DLD1 (cell line): Measurements from ENCODE around the gene HHLA2.

Experiments used
- in situ Hi-C: cut with HindIII; loops from 2 replicates; pipeline ENCODE4 v1.10.0; 2017; ENCODE audit warnings: low sequenced_read_pairs

The HHLA2 gene

DNA sequence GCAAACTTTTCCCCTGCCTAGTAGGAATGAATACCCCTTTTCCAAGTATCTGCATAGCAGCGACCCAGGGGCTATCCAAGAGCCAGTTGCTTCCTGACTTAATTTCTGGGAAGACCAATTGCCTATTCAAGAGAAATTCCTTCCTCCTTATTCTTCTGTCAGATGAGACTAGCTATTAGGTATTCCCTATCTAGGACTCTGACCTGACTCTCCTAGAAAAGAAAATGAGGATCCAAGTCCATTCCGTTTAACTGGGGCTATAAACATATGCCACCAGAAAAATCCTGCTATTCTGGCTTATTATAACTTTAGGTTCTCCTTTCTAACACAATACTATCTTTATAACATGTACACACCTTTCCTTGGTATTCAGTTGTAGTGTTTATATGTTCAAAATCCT lies 1.7 kb downstream of the HHLA2 start:
- in situ Hi-C loops, result no loop called here

DNA sequence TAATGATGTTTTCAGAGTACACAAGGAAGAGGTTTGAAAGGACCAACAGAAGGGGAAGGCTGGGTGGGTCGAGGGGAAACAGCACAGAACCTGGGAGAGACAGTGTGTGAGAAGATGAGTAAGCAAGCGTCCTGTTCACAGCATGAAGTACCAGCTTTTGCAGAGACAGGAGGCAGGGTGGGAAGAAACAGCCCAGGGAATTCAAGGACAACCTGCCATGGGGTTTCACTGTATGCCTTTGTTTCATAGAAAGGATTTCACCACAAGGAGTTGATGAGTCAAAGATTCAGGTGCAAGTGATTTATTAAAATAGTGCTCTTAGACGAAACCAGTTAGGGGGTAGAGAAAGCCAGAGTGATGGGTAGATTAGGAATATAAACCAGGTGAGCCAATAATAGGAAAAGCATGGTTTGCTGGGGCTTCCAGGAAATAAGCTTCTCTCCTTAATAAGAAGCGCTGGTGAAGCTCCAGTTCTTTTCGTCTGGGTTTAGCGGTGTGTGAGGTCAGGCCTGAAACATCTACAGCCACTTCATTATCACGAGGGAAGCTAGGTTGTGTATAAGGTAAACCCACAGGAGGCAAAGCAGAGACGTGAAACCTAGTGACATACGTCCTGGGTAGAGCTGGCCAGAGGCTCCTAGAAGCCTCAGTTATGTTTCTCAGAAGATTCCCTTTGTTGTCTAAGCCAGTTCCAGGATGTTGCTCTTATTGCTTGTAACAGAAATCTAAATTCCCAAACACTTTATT lies 3.9 kb downstream of the HHLA2 start:
- in situ Hi-C loops, result no loop called here

DNA sequence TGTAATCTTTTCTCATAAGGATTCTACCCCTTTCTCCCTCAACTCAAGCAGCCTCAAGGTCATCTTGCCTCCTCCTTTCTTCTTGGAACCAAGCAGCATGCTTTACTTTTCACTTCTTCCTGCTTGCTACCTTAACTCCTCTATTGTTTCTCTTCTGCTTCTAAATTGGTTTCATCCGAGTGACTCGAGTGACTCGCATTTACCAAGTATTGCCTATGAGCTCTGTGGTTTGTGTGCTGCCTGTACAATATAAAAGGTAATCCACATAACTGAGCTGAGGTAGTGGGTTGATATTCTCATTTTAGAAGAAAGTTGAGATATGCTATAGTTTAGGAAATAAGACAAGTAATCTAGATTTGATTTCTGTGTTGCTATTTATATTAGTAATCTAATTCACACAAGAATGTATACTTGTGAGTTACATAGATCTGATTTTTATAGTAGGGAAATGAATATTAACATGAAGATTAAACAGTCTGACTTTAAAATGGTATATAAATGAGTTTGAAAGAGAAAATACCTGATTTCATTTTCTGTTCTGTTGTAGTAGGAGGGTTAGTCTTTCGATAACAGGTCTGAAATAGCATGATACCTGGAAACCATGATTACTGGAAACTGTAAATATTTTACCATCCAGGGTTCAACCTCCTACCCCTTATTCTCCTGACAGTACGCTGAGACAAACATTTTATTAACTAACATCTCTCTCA lies 5.5 kb downstream of the HHLA2 start:
- in situ Hi-C loops, result no loop called here

DNA sequence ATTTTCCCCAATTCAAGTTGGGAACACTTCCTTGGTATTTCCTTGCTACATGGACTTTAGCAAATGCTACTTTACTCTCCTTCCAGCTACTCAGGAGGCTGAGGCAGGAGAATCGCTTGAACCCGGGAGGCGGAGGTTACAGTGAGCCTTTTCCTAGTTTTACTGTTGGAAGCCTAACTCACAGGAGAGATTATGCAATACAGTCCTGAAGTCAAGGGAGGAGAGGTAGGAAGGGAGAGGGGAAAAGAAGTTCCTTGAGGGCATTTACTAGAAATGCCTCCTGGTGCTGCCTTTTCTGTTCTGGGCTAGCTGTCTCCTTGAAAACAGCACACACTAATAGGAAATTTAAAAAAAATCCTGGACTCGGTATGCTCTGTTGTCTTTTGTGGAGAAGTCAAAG lies 6.2 kb downstream of the HHLA2 start:
- in situ Hi-C loops, result no loop called here

DNA sequence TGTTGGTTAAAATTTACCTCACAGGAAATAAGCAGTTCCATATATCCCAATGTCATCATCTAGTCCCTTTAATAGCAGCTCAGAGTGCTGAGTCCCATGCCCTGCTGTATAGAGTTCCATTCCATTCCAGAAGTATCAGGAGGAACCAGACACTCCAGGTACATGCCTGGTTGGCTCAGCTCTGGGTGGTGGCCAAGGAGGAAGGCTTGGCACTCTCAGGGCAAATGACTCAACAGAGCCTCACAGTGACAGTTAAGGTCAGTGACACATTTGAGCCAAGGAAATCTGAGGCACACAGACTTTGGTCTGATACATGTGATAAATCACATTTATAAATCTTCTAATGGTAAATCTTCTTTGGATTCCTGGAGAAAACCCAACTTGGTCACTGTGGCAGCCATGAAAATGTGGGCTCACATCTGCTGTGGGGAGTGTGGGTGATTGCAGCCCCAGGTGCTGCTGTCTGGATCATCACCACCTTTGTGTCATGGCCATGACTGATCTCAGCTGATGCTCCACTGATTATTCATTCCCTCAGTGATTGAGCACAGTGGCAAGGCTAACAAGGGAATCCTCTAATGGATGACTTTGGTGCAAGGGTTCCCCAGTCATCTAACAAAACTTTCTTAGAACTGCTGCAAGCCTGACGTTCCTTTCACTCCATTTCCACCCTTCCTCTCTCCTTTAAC lies 9.3 kb downstream of the HHLA2 start:
- in situ Hi-C loops, result no loop called here

DNA sequence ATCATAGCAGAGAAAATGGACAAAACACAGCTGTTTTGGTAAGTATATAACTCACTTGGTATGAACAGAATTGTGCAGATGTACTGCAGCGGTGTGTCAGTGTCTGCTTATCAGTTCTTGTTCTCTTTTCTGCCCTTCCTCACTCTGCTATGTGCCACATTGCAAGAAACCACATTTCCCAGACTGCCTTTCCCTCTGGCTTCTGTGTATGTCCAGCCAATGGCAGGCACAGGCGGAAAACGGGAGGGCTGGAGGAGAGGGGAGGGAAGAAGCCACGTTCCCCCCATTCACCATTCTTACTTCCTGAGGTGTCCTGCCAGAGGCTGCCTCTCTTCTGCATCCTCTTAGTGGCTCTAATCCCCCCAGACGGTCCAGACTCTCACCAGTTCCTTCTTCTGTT lies 15.4 kb downstream of the HHLA2 start:
- in situ Hi-C loops, result no loop called here

DNA sequence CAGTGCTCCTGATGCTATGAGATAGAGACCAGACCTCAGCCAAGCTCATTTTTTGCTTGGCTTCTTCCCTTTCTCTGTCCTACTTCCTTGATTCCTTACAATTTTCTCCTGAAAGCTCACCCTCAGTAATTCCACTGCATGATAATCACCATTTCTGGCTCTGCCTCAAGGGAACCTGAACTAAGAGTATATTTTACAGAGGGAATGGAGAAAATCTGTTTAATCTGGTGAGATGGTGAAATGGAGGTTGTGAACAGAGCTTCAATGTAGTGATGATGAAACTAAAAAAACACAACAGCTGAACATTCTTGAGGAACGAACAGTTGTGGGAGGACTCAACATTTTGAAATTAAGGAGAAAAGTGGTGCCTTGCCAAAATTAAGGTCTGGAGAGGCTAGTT lies 16.3 kb downstream of the HHLA2 start:
- in situ Hi-C loops, result no loop called here

DNA sequence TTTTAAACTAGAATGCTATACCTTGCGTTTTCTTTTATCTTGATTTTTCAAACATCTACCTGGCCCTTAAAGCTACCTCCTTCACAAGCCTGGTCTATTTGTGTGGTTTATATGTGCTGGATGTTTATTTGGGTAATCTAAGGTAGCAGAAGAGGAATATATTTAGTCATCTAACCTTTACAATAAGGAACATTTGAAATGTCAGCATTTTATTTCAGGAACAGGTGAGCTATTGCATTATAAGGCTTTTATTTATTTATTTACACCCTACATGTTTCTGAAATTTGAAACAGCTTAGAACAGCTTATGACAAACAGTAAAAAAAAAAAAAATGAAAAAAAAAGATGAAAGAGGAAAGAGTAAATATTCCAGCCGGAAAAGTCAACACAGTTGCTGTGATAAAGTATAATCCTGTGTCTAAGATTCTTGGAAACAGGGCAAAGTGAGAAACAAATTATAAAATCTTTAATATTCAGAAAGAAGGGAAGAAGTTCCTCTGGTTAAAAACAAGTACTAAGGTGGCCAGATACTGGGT lies 19.5 kb downstream of the HHLA2 start:
- in situ Hi-C loops, result no loop called here

DNA sequence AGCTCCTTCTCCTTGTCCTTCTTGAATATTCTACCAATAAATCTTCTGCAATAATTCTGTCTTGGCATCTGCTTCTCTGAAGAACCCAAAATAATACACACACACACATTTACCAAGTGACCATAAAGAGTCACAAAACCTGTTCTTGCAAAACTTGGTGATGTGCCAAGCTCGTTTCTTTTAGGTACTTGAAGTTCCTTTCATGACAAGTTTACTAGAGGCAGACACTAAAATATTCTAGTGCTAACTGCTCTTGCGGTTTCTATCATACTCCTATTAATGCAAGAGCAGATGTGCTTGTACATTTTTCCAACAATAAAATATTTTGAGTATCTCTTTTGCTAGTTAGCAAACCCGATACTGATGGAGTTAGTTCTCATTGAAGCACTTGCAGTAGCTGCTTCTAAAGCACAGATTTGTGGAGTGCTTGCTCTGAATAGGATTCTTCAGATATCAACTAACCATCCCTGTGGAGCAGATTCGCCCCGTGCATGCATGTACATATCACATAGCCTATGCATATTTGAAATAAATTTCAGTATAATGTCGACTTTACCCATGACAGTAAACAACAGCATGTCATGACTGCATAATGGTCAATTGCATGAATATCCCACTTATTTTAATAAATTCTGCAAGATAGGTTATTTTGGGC lies 23.2 kb downstream of the HHLA2 start:
- in situ Hi-C loops, result no loop called here

DNA sequence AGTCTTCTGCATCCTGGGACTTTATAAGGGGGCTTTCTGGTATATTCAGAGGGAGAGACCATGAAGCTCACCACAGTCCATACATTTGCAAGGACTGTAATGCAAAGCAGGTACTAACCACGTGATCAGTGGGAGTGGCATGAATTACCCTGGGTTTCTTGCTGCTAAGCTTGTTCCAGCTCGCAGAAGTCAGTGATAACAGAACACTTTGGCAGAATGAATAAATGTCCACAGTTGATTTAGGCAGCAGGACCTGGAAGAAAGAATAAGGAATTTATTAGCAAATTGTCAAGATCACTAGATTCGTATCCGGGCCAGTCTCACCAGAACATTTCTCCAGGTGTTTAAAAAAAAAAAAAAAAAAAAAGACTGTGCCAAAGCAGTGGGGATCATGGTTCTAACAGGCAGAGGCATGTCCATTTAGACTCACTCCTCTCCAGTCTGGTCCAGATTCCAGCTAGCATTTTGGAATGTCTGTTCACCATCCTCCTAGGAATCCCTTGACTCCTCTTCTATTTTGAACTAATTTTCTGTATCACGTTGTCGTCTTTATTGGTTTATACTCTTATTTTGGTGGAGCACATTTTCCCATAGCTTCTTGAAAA lies 24.5 kb downstream of the HHLA2 start:
- in situ Hi-C loops, result no loop called here

DNA sequence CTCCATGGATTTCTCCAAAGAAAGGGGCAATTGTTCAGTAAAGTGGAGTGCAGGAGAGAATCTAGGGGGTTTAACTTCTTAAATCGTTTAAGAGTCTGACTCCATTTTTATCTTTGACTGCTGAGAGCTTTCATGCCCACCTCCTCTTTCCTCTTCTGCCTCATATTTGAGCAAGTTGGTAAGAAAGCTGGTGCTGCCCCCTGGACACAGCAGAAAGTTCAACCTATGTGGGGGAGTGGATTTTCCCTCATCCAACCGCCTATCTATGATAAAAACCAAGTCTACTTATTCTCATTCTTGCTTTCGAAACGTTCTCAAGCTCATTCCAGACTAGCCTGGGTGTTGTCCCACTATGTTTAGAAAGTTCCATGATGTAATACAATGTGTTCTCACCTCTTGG lies 26.0 kb downstream of the HHLA2 start:
- in situ Hi-C loops, result no loop called here

DNA sequence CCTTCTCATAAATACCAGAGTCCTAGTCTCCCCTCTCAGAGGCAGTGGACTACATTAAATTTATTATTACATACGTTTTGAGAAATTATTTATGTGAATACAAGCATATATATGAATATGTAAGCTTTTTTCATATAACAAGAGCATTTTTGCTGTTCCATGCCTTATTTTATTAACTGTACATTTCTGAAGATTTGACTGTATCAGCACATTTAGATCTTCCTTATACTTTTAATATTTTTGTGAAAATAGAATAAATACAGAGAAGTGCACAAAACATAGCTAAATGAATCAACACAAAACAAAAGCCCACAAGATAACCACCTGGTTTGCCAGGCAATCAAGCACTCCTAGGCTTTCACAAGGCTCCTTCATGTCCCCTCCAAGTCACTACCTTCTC lies 27.8 kb downstream of the HHLA2 start:
- in situ Hi-C loops, result no loop called here

DNA sequence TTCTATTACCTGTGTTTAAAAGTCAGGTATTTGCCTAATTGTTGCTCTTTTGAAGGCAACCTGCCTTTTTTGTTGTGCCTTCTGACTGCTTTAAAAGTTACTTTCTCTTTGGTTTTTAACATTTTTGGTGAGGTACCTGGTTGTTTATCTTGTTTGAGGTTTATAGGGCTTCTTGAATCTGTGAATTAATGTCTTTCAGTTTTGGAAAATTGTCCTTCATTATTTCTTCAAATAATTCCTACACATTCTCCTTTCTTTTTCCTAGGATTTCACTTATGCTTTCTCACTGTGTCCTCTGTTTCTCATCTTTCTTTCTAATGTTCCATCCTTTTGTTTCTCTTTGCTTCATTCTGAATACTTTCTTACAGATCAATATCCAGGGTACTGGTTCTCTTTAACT lies 30.8 kb downstream of the HHLA2 start:
- in situ Hi-C loops, result no loop called here

DNA sequence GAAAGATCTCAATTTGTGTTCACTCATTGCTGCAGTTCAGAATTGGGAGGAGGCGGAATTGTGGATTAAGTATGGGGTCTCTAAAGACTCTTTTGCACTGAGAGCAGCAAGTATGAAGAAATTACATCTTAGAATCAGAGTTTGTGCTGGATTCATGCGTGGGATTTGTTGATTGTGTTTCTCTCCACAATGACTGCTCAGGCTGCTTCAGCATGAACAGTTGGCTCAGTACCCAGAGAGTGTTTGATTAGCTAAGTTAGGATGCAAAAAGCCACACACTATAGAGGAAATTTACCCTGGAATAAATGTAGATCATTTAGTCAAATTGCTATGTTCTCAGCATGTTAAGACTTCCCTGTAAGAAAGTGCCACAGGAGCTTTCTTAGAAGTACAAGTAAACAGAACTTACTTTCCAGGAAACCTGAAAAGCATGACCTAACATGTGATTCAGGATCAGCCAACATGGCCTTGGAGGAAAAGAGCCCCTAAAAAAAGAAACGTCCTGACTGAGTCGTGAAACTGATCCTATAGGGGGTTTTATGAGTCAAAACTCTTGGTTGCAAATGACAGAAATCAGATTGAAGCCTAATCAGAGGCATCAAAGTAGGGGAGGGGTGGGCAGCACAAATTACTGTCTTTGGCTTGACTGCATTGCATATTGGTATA lies 32.6 kb downstream of the HHLA2 start:
- in situ Hi-C loops, result no loop called here

DNA sequence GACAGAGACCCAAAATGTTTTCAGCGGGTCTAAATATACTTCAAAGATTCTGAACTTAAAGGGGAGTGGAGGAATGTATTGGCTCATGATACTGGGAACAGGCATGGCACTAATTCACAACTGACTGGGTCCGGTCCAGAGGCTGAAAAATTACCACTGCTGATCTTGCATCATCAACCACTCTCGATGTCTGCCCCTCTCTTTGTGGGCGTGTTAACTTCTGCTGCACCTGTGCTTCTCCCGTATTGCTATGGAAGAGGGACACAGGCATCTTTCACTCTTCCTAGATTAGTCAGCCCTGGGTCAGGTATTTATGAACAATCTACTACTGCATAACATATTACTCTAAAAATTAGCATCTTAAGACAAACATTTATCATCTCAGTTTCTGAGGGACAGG lies 33.2 kb downstream of the HHLA2 start:
- in situ Hi-C loops, result no loop called here

DNA sequence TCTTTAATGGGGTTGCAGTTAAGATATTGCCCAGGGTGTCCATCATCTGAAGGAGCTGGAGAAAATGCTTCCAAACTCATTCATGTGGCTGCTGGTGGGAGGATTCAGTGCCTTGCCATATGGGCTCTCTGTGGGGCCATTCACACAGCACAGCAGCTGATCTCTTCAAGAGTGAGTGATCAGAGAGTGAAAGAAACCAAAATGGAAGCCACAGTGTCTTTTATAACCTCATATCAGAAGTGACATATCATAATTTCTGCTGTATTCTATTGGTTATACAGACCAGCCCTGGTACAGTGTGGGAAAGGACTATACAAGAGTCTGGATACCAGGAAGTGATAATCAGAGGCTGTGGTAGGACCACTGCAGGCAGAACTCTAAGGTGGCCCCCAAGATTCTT lies 33.6 kb downstream of the HHLA2 start:
- in situ Hi-C loops, result no loop called here

DNA sequence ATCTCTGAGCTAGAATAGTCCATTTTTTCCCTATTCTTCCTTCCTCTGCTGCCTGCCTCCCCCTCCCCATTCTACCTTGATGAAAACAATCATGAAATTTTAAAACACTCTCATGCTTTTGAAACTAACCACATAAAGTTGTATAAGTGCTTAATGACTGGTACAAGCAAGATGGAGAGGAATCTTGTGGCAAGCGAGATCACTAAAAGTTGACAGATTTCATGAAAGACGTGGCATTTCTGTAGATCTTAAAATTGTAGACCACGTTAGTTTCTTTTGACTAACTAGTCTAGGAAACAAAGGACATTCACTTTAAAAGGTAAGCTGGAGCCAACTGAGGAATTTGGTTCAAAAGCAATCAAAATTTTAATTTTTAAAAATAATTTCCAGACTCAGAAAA lies 35.4 kb downstream of the HHLA2 start:
- in situ Hi-C loops, result no loop called here

DNA sequence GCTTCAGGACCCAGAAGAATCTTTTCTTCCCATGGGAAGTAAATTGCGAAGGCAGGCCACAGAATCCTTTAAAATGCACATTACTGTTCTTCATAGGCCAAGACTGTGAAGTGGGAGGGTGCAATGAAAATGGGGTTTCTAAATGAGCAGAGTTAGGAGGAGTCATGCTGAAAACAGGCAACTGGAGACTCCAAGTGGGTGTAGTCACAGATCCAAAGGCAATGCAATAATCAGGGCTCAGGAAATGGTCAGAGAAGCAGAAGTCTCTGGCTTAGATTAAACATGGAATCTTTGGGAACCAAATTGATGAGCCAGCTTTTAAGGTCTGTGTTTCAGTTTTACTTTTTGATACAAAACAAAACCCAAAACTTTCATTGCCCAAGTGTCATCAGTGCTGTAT lies 37.6 kb downstream of the HHLA2 start:
- in situ Hi-C loops, result no loop called here

DNA sequence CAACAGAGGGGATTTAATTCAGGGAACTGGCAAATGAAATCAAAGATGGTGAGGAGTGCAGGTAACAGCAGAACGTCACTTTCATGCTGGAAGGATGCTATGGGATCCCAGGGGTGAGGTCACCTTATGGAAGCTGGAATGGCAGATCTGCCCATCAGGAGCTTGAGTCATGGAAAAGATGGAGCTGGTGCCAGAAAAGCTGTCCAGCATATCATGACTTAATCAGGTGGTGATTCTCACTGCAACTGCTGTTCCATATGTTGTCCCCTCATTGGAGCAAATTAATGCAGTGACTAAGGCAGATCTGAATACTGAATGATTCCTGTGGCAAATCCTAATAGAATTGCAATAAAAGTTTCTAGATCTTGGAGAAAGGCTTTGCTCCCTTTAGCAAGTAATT lies 38.4 kb downstream of the HHLA2 start:
- in situ Hi-C loops, result no loop called here

DNA sequence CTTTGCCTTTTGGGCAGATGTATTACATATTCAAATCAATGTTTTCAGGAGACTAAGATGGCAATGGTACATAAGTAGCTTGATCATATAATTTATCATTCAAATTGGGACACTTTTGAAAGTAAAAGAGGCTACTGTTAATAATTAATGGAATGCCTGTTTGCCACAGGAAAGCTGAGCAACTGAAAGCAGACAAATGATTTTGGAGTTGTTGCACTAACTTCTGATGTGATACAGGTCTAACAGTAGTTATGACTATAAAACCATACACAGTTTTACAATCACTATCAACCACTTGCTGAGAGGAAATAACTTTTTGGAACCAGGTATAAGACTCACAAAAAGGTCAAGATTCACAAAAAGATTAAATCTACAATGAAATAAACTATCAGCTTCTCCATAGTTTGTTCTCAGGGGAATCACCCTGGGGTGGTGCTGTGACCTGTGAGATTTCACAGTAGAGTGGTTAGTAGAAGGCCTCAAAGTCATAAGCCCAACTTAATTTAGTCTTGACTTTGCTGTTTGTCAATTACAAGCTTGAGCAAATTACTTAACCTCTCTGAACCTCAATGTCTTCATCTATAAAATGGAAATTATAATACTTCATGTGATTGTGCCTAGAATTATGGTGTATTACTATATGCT lies 42.7 kb downstream of the HHLA2 start:
- in situ Hi-C loops, result no loop called here
